Activated CD4-positive, alpha-beta memory T cell treated with anti-CD3 and anti-CD28 coated beads for 36 hours (primary cell): ENCODE measurements around the gene ANKRD6. TPM values are rescaled to one million over a fixed set of nuclear protein-coding genes. Genes with fewer than 3 reads are reported as not detected.

Experiments
- CTCF ChIA-PET: fragments of 350-600 bp; sonication (Branson Sonifier 250); formaldehyde crosslinking; loops from one replicate; lab custom pipeline; 2021; ENCODE audit warnings: antibody characterized with exemption, inconsistent platforms; lab: Charles Lee
- POLR2A ChIA-PET: fragments of 350-600 bp; sonication (Branson Sonifier 250); formaldehyde crosslinking; loops from one replicate; lab custom pipeline; 2021; ENCODE audit warnings: antibody characterized with exemption; lab: Charles Lee
- DNase-seq: peaks from one replicate; pipeline ENCODE4 v3.0.0-alpha.2; 2020
- H3K27ac Mint-ChIP-seq: one replicate; pipeline ENCODE4 v1.8.0; 2021; ENCODE audit warnings: mixed read lengths
- H3K27me3 Mint-ChIP-seq: one replicate; pipeline ENCODE4 v1.8.0; 2021; ENCODE audit warnings: mixed read lengths
- H3K36me3 Mint-ChIP-seq: one replicate; pipeline ENCODE4 v1.8.0; 2021; ENCODE audit warnings: mixed read lengths
- H3K4me1 Mint-ChIP-seq: one replicate; pipeline ENCODE4 v1.8.0; 2021; ENCODE audit warnings: low read depth, mixed read lengths
- H3K4me3 Mint-ChIP-seq: one replicate; pipeline ENCODE4 v1.8.0; 2021; ENCODE audit warnings: mild to moderate bottlenecking, mixed read lengths
- H3K9me3 Mint-ChIP-seq: one replicate; pipeline ENCODE4 v1.8.0; 2021; ENCODE audit warnings: mixed read lengths
- intact Hi-C: fragments of 100-400 bp; cut with micrococcal nuclease; formaldehyde crosslinking; loops from one replicate; pipeline ENCODE4 v1.15.1; 2023
- total RNA-seq, 2 experiments: library from RNA; stranded (reverse); gene quantifications; one replicate each; pipeline ENCODE4 v1.2.3, GENCODE V29; 2021

The ANKRD6 gene
- total RNA-seq, 2 experiments from 2014 or later = 3.1 to 4.0 TPM

- H3K4me1 Mint-ChIP-seq = peaks cover 2% of the 10 kb centered on the region
- POLR2A ChIA-PET = no interaction called here
- CTCF ChIA-PET = no interaction called here
- intact Hi-C loops = no loop called here
- H3K27ac Mint-ChIP-seq = no peak overlapping the region
- H3K36me3 Mint-ChIP-seq = no peaks in the 10 kb centered on the region
- H3K27me3 Mint-ChIP-seq = no peaks in the 10 kb centered on the region
- no peak for DNase-seq
- H3K4me3 Mint-ChIP-seq = no peak overlapping the region
- no peaks in the 10 kb centered on the region for H3K9me3 Mint-ChIP-seq
These were observed 93.0 kb downstream of the ANKRD6 start for GRCh38 chr6:89525786-89526562.

- Mint-ChIP-seq H3K27ac (no peak overlapping the region), H3K9me3 (no peaks in the 10 kb centered on the region), H3K27me3 (no peaks in the 10 kb centered on the region), H3K4me1 (peaks cover 2% of the 10 kb centered on the region), H3K4me3 (no peak overlapping the region), H3K36me3 (no peaks in the 10 kb centered on the region)
- ChIA-PET POLR2A (no interaction called here), CTCF (no interaction called here)
- DNase-seq = no peak
- intact Hi-C loops = no loop called here
These were observed 93.6 kb downstream of the ANKRD6 start for GRCh38 chr6:89526563-89526869.

GRCh38 chr6:89527634-89528033 is 94.7 kb downstream of the ANKRD6 start:
- Mint-ChIP-seq H3K9me3 (no peaks in the 10 kb centered on the region), H3K4me1 (peaks cover 2% of the 10 kb centered on the region), H3K4me3 (no peak overlapping the region), H3K27ac (no peak overlapping the region), H3K27me3 (no peaks in the 10 kb centered on the region), H3K36me3 (no peaks in the 10 kb centered on the region)
- DNase-seq = no peak
- intact Hi-C loops = no loop called here
- CTCF ChIA-PET = no interaction called here
- POLR2A ChIA-PET = no interaction called here

GRCh38 chr6:89528866-89529265 is 95.9 kb downstream of the ANKRD6 start:
- Mint-ChIP-seq H3K4me3 (no peak overlapping the region), H3K27me3 (peaks cover 1% of the 10 kb centered on the region), H3K27ac (no peak overlapping the region), H3K9me3 (no peaks in the 10 kb centered on the region), H3K4me1 (peaks cover 2% of the 10 kb centered on the region), H3K36me3 (no peaks in the 10 kb centered on the region)
- CTCF ChIA-PET = no interaction called here
- POLR2A ChIA-PET = no interaction called here
- no peak for DNase-seq
- intact Hi-C loops = no loop called here

GRCh38 chr6:89530982-89531381 is 98.0 kb downstream of the ANKRD6 start:
- ChIA-PET POLR2A (no interaction called here), CTCF (no interaction called here)
- H3K27me3 Mint-ChIP-seq = peaks cover 1% of the 10 kb centered on the region
- no peak overlapping the region for H3K27ac Mint-ChIP-seq
- H3K36me3 Mint-ChIP-seq = no peaks in the 10 kb centered on the region
- H3K4me1 Mint-ChIP-seq = peaks cover 2% of the 10 kb centered on the region
- no peak overlapping the region for H3K4me3 Mint-ChIP-seq
- no peaks in the 10 kb centered on the region for H3K9me3 Mint-ChIP-seq
- intact Hi-C loops = no loop called here
- no peak for DNase-seq

- intact Hi-C loops = no loop called here
- POLR2A ChIA-PET = no interaction called here
- CTCF ChIA-PET = no interaction called here
These were observed 103.3 kb downstream of the ANKRD6 start for GRCh38 chr6:89536231-89536630.

GRCh38 chr6:89539779-89540178 is 106.8 kb downstream of the ANKRD6 start:
- no peak for DNase-seq
- POLR2A ChIA-PET = no interaction called here
- Mint-ChIP-seq H3K4me1 (no peaks in the 10 kb centered on the region), H3K9me3 (no peaks in the 10 kb centered on the region), H3K4me3 (no peak overlapping the region), H3K27me3 (no peaks in the 10 kb centered on the region), H3K36me3 (no peaks in the 10 kb centered on the region), H3K27ac (no peak overlapping the region)
- intact Hi-C loops = no loop called here
- CTCF ChIA-PET = no interaction called here

More at GRCh38 chr6:89536231-89536630, 103.3 kb downstream of the ANKRD6 start:
- Mint-ChIP-seq H3K4me3 (no peak overlapping the region), H3K9me3 (no peaks in the 10 kb centered on the region), H3K4me1 (no peaks in the 10 kb centered on the region), H3K36me3 (no peaks in the 10 kb centered on the region), H3K27ac (no peak overlapping the region), H3K27me3 (peaks cover 1% of the 10 kb centered on the region)
- DNase-seq = no peak

GRCh38 chr6:89542081-89542857 is 109.3 kb downstream of the ANKRD6 start:
- H3K4me3 Mint-ChIP-seq = no peak overlapping the region
- no peaks in the 10 kb centered on the region for H3K27me3 Mint-ChIP-seq
- ChIA-PET CTCF (no interaction called here), POLR2A (no interaction called here)
- H3K36me3 Mint-ChIP-seq = no peaks in the 10 kb centered on the region
- no peak overlapping the region for H3K27ac Mint-ChIP-seq
- intact Hi-C loops = no loop called here
- no peaks in the 10 kb centered on the region for H3K9me3 Mint-ChIP-seq
- DNase-seq = no peak
- H3K4me1 Mint-ChIP-seq = no peaks in the 10 kb centered on the region

- no peak overlapping the region for H3K4me3 Mint-ChIP-seq
- no peaks in the 10 kb centered on the region for H3K36me3 Mint-ChIP-seq
- no peaks in the 10 kb centered on the region for H3K9me3 Mint-ChIP-seq
- H3K4me1 Mint-ChIP-seq = no peaks in the 10 kb centered on the region
- H3K27ac Mint-ChIP-seq = no peak overlapping the region
- CTCF ChIA-PET = no interaction called here
- DNase-seq = no peak
- intact Hi-C loops = no loop called here
- no peaks in the 10 kb centered on the region for H3K27me3 Mint-ChIP-seq
- POLR2A ChIA-PET = no interaction called here
These were observed 109.9 kb downstream of the ANKRD6 start for GRCh38 chr6:89542866-89543265.

- H3K36me3 Mint-ChIP-seq = no peaks in the 10 kb centered on the region
- H3K27me3 Mint-ChIP-seq = no peaks in the 10 kb centered on the region
- H3K27ac Mint-ChIP-seq = no peak overlapping the region
- ChIA-PET POLR2A (no interaction called here), CTCF (no interaction called here)
- intact Hi-C loops = no loop called here
- no peaks in the 10 kb centered on the region for H3K9me3 Mint-ChIP-seq
- no peak overlapping the region for H3K4me3 Mint-ChIP-seq
- no peaks in the 10 kb centered on the region for H3K4me1 Mint-ChIP-seq
- DNase-seq = no peak
These were observed 114.3 kb downstream of the ANKRD6 start for GRCh38 chr6:89547281-89547680.

GRCh38 chr6:89553431-89553830 is 120.5 kb downstream of the ANKRD6 start:
- DNase-seq = no peak
- no peaks in the 10 kb centered on the region for H3K4me1 Mint-ChIP-seq
- no peaks in the 10 kb centered on the region for H3K36me3 Mint-ChIP-seq
- H3K27ac Mint-ChIP-seq = no peak overlapping the region
- intact Hi-C loops = no loop called here
- ChIA-PET CTCF (no interaction called here), POLR2A (no interaction called here)
- peaks cover 5% of the 10 kb centered on the region for H3K9me3 Mint-ChIP-seq
- no peak overlapping the region for H3K4me3 Mint-ChIP-seq
- peaks cover 1% of the 10 kb centered on the region for H3K27me3 Mint-ChIP-seq

GRCh38 chr6:89554106-89554505 is 121.2 kb downstream of the ANKRD6 start:
- Mint-ChIP-seq H3K9me3 (peaks cover 5% of the 10 kb centered on the region), H3K36me3 (no peaks in the 10 kb centered on the region), H3K4me1 (no peaks in the 10 kb centered on the region), H3K27me3 (peaks cover 1% of the 10 kb centered on the region), H3K4me3 (no peak overlapping the region), H3K27ac (no peak overlapping the region)
- intact Hi-C loops = no loop called here
- ChIA-PET CTCF (no interaction called here), POLR2A (no interaction called here)
- no peak for DNase-seq

- Mint-ChIP-seq H3K4me3 (no peak overlapping the region), H3K27ac (no peak overlapping the region), H3K36me3 (no peaks in the 10 kb centered on the region), H3K4me1 (no peaks in the 10 kb centered on the region), H3K9me3 (peaks cover 5% of the 10 kb centered on the region), H3K27me3 (peaks cover 1% of the 10 kb centered on the region)
- intact Hi-C loops = no loop called here
- DNase-seq = no peak
- ChIA-PET POLR2A (no interaction called here), CTCF (no interaction called here)
These were observed 122.1 kb downstream of the ANKRD6 start for GRCh38 chr6:89555031-89555430.
